IMR-90 (cell line): ENCODE results near the gene TNN. TPM values are rescaled to one million over a fixed set of nuclear protein-coding genes. Genes with fewer than 3 reads are reported as not detected.
"Not testable (repeated sequence)": the region's sequence is repeated elsewhere in the genome, so short reads cannot be mapped to it uniquely, and the experiment has no call there.

Source experiments
- ATAC-seq: fragments of 200-7000 bp; cut with Tn5 transposase; 2 replicates; pipeline ENCODE4 v1.9.1; 2020; ENCODE audit warnings: low read depth, mild to moderate bottlenecking, moderate library complexity
- BruUV-seq: library from RNA; stranded (reverse); fragments of 400-500 nt; replicated peaks from 2 replicates; lab custom pipeline; 2021; lab: Mats Ljungman, UMichigan
- CTCF ChIA-PET: fragments of 300-600 bp; formaldehyde crosslinking; extraction: SDS; loops from one replicate; lab custom pipeline; 2021; ENCODE audit warnings: antibody characterized with exemption; lab: Yijun Ruan, JAX
- POLR2A ChIA-PET: fragments of 300-600 bp; sonication (Branson Sonifier 250); formaldehyde crosslinking; loops from one replicate; lab custom pipeline; 2022; ENCODE audit warnings: antibody characterized with exemption; ENCODE audit not compliant: unreplicated experiment; lab: Charles Lee
- DNase-seq: peaks from one replicate; pipeline ENCODE4 v3.0.0; 2013
- H2AFZ ChIP-seq: replicated peaks from 2 replicates; pipeline ENCODE3; 2013; ENCODE audit warnings: low read length, mild to moderate bottlenecking; ENCODE audit not compliant: poor library complexity
- H2AK5ac ChIP-seq: 2 replicates; pipeline ENCODE4 v1.6.1; 2013; ENCODE audit warnings: low read depth, low read length, inconsistent platforms
- H2AK9ac ChIP-seq: replicated peaks from 2 replicates; pipeline ENCODE3; 2013; ENCODE audit warnings: mild to moderate bottlenecking, low read depth, low read length, moderate library complexity; ENCODE audit not compliant: poor library complexity
- H2BK120ac ChIP-seq: 2 replicates; pipeline ENCODE4 v1.6.1; 2013; ENCODE audit warnings: low read depth, low read length, inconsistent platforms
- H2BK15ac ChIP-seq: 3 replicates; pipeline ENCODE4 v1.6.1; 2013; ENCODE audit warnings: low read depth, low read length, inconsistent platforms
- H2BK20ac ChIP-seq: 2 replicates; pipeline ENCODE4 v1.6.1; 2013; ENCODE audit warnings: low read depth, mild to moderate bottlenecking, inconsistent platforms, low read length, moderate library complexity
- H2BK5ac ChIP-seq: 2 replicates; pipeline ENCODE4 v1.6.1; 2013; ENCODE audit warnings: mild to moderate bottlenecking, low read depth, low read length, inconsistent platforms; ENCODE audit not compliant: poor library complexity, severe bottlenecking
- H3K14ac ChIP-seq: replicated peaks from 2 replicates; pipeline ENCODE4 v1.6.1; 2013; ENCODE audit warnings: low read depth, low read length, inconsistent platforms
- H3K18ac ChIP-seq: 2 replicates; pipeline ENCODE4 v1.6.1; 2013; ENCODE audit warnings: low read depth, low read length, control low read depth
- H3K23ac ChIP-seq: 2 replicates; pipeline ENCODE4 v1.6.1; 2013; ENCODE audit warnings: low read depth, low read length, inconsistent platforms
- H3K27ac ChIP-seq: 2 replicates; pipeline ENCODE4 v1.5.1; 2013; ENCODE audit warnings: mild to moderate bottlenecking, control low read depth, low read length; ENCODE audit not compliant: insufficient read depth
- H3K27me3 ChIP-seq: 2 replicates; pipeline ENCODE4 v1.6.1; 2013; ENCODE audit warnings: low read length; ENCODE audit not compliant: control insufficient read depth, insufficient read depth
- H3K36me3 ChIP-seq: 2 replicates; pipeline ENCODE4 v1.6.1; 2013; ENCODE audit warnings: low read length, mixed read lengths; ENCODE audit not compliant: control insufficient read depth, insufficient read depth
- H3K4ac ChIP-seq: 2 replicates; pipeline ENCODE4 v1.6.1; 2013; ENCODE audit warnings: low read depth, low read length, inconsistent platforms
- H3K4me1 ChIP-seq: 2 replicates; pipeline ENCODE4 v1.6.1; 2013; ENCODE audit warnings: low read length, mixed read lengths; ENCODE audit not compliant: control insufficient read depth, insufficient read depth
- H3K4me2 ChIP-seq: 2 replicates; pipeline ENCODE4 v1.6.1; 2013; ENCODE audit warnings: low read depth, mild to moderate bottlenecking, control low read depth, low read length, moderate library complexity
- H3K4me3 ChIP-seq: 2 replicates; pipeline ENCODE4 v1.5.1; 2013; ENCODE audit warnings: low read depth, mild to moderate bottlenecking, control low read depth, low read length, moderate library complexity; ENCODE audit not compliant: insufficient read depth
- H3K56ac ChIP-seq: 2 replicates; pipeline ENCODE4 v1.6.1; 2013; ENCODE audit warnings: low read length, inconsistent platforms; ENCODE audit not compliant: insufficient read depth; ENCODE audit errors: extremely low read depth
- H3K79me1 ChIP-seq, 2 experiments: 2 replicates each; pipeline ENCODE4 v1.6.1; 2013; ENCODE audit warnings: low read length in 2 of 2, inconsistent platforms in 1 of 2, low read depth in 1 of 2
- H3K9ac ChIP-seq: 2 replicates; pipeline ENCODE4 v1.6.1; 2013; ENCODE audit warnings: low read depth, low read length, control low read depth
- H3K9me1 ChIP-seq: 2 replicates; pipeline ENCODE4 v1.6.1; 2013; ENCODE audit warnings: low read length, inconsistent platforms; ENCODE audit not compliant: insufficient read depth
- H3K9me3 ChIP-seq: 2 replicates; pipeline ENCODE4 v1.6.1; 2013; ENCODE audit warnings: low read length; ENCODE audit not compliant: control insufficient read depth, insufficient read depth
- H4K20me1 ChIP-seq: 2 replicates; pipeline ENCODE4 v1.6.1; 2013; ENCODE audit warnings: low read length, inconsistent platforms; ENCODE audit not compliant: insufficient read depth
- H4K5ac ChIP-seq: 2 replicates; pipeline ENCODE4 v1.6.1; 2013; ENCODE audit warnings: mild to moderate bottlenecking, low read depth, low read length, control low read depth
- H4K8ac ChIP-seq, 2 experiments: 2 replicates each; pipeline ENCODE4 v1.6.1; 2013; ENCODE audit warnings: low read depth in 2 of 2, low read length in 2 of 2, control low read depth in 1 of 2, inconsistent platforms in 1 of 2
- H4K91ac ChIP-seq: 2 replicates; pipeline ENCODE4 v1.6.1; 2013; ENCODE audit warnings: low read depth, low read length, inconsistent platforms; ENCODE audit not compliant: insufficient read depth
- WGBS, 2 experiments: methylation state at CpG; one replicate each; pipeline versions ENCODE4 v1.1.5 to v1.1.7; 2013; ENCODE audit warnings: missing lambda C conversion rate in 2 of 2; ENCODE audit not compliant: insufficient read length in 1 of 2; ENCODE audit errors: extremely low coverage in 2 of 2; 5-methylcytosine and 5-hydroxymethylcytosine counted together
- dilution Hi-C: fragments of 300-500 bp; cut with HindIII; formaldehyde crosslinking; loops from one replicate; pipeline ENCODE4 v1.14.3; 2018; ENCODE audit warnings: low sequenced_read_pairs; ENCODE audit not compliant: unreplicated experiment
- in situ Hi-C: fragments of 300-500 bp; cut with MboI; formaldehyde crosslinking; loops from 3 replicates; pipeline ENCODE4 v1.14.3; 2019; ENCODE audit warnings: low sequenced_read_pairs, inconsistent platforms, mixed read lengths
- intact Hi-C: fragments of 100-400 bp; cut with micrococcal nuclease; formaldehyde crosslinking; loops from 2 replicates; pipeline ENCODE4 v1.10.0; 2022
- polyA plus RNA-seq, 3 experiments: library from polyadenylated mRNA; depleted of rRNA; stranded (reverse); fragments of >200 nt; gene quantifications; 2 replicates each; pipeline ENCODE4 v1.2.3, GENCODE V29; 2012; ENCODE audit warnings: low replicate concordance in 1 of 3
- total RNA-seq: library from RNA; depleted of rRNA; stranded (reverse); fragments of >200 nt; gene quantifications from 2 replicates; pipeline ENCODE4 v1.2.3, GENCODE V29; 2012

The TNN gene
- total and polyA plus RNA-seq, 2 of the 4 experiments (the other 2 are of a cell fraction): not detected

DNA sequence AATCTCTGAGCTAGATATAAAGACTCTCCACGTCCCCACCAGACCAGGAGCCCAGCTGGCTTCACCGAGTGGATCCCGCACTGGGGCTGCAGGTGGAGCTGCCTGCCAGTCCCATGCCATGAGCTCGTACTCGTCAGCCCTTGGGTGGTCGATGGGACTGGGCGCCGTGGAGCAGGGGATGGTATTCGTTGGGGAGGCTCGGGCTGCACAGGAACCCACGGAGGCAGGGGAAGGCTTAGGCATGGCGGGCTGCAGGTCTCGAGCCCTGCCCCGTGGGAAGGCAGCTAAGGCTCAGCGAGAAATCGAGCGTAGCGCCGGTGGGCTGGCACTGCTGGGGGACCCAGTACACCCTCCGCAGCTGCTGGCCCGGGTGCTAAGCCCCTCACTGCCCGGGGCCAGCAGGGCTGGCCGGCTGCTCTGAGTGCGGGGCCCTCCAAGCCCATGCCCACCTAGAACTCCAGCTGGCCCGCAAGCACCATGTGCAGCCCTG lies 40.7 kb downstream of the TNN start:
- H4K20me1 ChIP-seq, H2BK20ac ChIP-seq, H3K18ac ChIP-seq, H2BK120ac ChIP-seq, H3K9ac ChIP-seq, BruUV-seq, DNase-seq, H4K91ac ChIP-seq, H2AFZ ChIP-seq, H4K5ac ChIP-seq, H3K56ac ChIP-seq, H3K4ac ChIP-seq, H3K23ac ChIP-seq, H3K4me3 ChIP-seq, H2BK15ac ChIP-seq, H3K36me3 ChIP-seq, H3K14ac ChIP-seq, H2AK9ac ChIP-seq, in situ Hi-C loops, H3K27me3 ChIP-seq, H3K79me1 ChIP-seq, H3K27ac ChIP-seq, H3K9me1 ChIP-seq, H2AK5ac ChIP-seq, H3K4me1 ChIP-seq, H4K8ac ChIP-seq, ATAC-seq, POLR2A ChIA-PET, H3K4me2 ChIP-seq, dilution Hi-C loops, CTCF ChIA-PET, H2BK5ac ChIP-seq, H3K9me3 ChIP-seq, intact Hi-C loops: not testable (repeated sequence)
- no CpG with 5 or more reads among the region's 25 CpGs for WGBS, 2 experiments
